GM21576 (cell line): ENCODE results near the gene SHC3.

ENCODE experiments used
- ATAC-seq: cut with Tn5 transposase; IDR thresholded peaks from one replicate; pipeline ENCODE4 v1.9.1; 2021; ENCODE audit warnings: mild to moderate bottlenecking, moderate library complexity; ENCODE audit not compliant: unreplicated experiment

SHC3 gene

DNA sequence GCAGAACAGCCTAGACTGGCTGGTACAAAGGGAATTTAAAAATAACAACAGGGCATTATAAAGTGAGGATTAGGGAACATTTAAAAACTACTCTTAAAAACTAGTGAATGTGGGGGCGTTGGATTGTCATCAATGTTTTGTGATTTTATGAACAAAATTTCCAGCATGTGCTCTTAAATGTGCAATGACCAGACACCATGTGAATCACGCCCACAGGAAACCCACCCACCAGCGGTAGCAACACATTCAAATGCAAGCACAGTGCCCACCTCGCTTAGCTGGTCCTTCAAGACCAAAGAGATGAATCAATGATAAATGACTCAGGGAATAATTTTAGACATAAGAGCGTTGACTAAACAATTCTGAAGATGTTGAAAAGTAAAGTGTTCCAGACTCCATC lies 146.4 kb downstream of the SHC3 start:
- no peak for ATAC-seq

DNA sequence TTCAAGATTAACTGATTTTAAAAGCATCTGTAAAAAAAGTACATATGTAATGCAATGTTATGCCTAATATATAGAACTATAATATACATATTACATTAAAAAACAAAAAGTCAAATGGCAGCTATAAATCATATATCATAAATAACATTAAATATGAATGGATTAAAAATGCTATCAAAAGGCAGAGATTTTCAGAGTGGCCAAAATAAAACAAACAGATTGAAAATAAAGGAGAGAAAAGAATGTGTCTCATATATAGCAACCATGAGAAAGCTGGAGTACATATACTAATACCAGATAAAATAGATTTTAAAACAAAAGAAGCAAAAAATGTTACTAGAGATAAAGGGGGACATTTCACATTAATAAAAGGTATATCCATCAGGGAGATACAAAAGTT lies 148.8 kb downstream of the SHC3 start:
- ATAC-seq: no peak

DNA sequence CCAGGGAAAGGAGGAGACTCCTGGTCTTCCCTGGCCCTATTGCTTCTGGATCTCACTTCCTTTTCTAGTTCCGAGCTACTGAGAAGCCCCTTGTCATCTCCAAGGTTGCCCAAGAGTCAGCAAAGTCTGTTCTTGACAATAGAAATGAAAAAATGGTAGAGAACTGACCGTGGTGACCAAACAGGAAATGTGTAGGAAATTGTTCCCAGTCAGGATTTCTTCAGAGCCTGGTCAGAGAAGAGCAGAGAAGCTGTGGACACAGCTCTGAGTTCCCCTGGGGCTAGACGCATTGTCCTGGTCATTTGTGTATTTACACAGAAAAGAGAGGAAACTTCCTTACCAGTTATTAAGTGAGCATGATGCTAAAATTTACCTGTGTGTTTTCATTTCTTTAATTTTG lies 151.7 kb downstream of the SHC3 start:
- ATAC-seq: no peak

DNA sequence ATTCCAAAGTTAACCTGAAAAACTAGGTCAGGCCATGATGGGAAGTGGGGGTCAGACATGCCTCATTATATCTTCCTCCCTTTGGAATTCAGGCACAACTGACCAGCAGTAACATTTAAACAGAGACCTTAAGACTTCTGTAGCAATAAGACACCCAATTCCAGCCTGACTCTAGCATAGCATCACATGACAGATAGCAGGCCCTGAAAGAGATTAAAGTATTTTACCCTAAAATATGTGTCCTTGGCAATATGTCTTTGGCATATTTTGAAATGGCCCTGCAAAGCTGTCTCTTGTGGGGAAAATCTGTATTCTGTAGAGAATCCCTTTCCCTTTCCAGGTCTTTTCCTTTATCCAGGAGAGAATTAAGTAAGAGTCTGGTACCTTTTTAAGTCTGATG lies 153.1 kb downstream of the SHC3 start:
- ATAC-seq: no peak

DNA sequence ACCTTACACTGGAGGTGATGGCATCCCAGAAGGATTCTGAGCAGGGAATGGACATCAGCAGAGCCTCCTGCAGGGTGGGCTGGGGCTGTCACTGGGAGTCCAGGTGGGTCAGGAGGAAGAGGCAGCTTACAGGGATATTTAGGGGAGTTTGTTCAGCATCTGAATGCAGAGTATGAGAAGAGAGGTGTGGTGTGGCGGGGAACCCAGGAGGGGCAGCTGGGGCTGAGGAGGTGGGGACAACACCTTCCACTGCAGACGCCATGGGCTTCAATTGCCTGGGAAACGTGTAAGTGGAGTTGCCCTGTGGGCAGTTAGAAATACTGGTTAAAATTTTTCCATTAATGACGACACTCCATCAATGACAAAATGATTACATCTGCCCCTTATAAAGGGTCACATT lies 153.9 kb downstream of the SHC3 start:
- ATAC-seq: no peak

DNA sequence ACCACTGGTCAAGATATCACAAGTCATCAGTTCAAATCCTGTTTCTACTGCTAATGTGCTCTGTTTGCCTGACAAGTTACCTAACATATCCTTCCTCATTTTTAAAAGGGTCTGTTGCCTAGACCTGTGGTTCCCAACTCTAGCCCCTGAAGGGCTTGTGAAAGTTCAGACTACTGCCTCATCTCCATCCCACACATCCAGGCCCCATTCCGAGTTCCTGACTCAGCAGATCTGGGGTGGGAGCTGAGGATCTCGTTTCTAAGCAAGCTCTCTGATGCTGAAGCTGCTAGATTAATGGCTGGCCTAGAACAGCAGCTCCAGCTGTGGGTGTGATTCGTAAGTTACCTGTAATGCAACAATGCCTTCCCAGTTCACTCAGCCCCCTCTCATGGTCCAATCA lies 154.9 kb downstream of the SHC3 start:
- ATAC-seq: no peak

DNA sequence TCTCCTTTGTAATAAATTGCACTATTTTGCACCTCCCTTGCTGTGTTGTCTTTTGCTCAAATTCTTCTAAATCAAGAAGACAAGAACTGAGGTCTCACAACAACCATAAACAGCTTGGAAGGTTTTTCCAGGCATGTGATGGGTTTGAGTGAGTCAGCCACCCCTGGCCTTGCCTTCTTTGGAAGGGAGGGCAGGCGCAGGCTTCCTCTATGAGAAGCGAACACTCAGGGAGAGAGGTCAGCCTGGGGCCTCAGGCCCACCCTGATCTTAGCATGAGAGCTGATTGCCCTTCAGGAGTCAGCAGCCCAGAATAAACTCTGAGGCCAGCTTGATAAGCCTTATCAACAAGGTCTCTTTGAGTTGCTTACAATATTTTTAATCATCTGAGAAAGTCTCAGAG lies 155.7 kb downstream of the SHC3 start:
- no peak for ATAC-seq

DNA sequence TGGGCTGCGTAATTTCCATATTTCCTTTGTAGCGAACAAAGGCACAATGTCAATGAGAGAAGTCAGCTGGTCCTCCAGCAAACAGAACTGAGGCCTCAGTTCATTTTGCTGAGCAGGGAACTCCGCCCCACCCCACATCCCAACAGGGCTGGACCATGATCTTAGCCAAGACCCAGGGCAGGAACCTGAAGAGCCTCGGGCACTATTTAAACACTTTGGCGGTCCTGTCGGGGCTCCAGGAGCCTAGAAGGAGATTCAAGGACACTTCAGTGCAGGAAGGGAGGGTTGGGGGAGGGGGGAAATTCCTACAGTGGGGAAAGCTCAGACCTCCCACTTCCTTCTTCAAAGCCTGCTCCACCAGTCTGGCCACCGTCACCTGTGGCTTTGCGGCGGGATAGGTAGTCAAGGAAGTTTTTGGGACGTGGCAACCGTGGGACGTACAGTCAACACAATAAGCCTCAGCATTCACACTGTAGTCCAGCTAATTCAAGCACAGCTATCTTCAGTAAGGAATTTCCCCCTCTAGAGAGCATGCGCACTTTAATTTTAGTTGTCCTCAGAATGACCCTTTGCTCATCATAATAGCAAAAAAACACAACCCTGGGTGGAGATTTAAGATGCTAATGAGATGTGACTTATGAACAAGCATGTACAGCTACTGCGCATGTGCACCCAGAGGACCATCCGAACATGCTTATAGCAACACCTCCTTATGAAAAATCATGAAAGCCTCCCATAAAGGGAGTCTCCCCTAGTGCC lies 156.4 kb downstream of the SHC3 start:
- ATAC-seq: no peak

DNA sequence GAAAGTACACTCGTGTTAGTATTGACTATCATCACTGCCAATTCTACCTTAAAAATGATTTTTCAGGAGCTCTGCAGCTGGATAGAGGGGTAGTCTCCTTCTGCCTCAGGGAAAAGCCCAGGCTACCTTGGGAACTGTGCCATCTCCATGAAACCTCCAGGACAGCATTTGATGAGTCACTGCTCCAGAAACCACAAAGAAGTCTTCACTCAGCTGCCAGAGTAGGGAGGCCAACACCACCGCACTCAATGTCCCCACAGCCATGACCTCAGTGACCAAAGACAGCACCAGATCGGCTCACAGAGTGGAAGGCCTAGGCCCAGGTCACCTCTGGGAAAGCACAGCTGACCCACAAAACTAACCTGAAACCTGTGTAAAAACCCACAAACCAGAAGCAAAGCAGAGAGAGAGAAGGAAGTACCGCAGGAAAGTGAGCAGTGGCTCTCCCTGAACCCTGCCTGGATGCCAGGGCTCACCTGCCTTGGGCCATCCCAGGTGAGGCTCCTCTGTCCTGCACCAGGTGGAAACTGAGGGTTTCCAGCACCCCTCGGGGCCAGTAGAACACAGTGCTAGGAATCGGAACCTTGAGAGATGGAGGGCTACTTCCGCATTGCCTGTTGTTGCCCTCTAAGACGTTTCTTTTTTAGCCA lies 157.3 kb downstream of the SHC3 start:
- ATAC-seq: no peak

DNA sequence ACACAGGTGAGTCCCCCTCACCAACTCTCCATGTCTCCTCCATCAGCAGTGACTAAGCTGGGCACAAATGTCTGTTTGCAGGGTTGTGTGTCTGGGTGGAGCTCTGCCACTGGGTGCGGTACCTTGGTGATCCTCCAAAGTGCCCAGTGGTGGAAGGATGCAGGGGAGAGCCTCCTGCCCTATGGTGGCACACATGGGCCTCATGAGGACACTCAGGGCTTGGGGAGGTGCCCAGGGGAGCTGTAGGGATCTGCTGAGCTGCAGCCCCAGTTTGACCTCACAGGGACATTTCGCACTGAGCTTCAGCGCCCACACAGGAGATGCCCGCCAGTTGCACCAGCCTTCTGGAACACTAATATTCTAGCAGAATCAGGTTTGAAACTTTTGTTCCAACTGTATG lies 157.9 kb downstream of the SHC3 start:
- ATAC-seq: no peak

DNA sequence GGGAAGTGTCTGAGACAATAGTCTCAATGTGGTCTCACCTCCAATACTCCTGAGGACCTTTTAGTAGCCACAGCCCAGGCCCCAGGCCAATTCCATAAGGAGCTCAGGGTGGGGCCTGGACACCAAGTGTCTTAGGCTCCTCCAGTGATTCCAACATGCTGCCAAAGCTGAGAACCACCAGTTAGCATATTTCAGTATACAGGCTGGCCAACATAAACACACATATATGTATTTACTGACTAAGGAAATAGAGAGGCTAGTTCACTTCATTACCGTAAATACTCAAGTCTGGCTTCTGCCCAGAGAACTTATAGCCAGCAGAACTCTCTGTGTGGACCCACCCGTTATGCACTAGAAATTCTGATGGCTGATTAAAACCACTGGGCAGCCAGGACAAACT lies 163.3 kb downstream of the SHC3 start:
- no peak for ATAC-seq

DNA sequence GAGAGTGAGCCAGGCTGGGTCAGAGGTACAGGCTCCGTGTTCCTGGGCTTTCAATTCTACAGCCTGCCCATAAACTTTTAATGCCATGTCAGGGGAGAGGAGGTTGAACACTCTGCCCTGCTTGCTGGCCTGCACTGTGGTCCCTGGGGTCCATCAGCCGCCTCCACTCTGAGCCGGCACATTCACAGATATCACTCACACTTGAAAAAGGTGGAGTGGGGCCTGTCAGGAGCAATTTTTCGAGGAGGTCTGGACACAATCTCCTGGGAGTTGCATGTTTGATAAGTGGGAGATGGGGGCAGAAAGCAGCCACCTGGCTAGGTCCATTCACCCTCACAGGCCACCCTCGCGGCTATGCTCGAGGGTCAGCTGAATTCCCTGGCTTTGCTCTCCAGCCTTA lies 164.5 kb downstream of the SHC3 start:
- ATAC-seq: no peak

DNA sequence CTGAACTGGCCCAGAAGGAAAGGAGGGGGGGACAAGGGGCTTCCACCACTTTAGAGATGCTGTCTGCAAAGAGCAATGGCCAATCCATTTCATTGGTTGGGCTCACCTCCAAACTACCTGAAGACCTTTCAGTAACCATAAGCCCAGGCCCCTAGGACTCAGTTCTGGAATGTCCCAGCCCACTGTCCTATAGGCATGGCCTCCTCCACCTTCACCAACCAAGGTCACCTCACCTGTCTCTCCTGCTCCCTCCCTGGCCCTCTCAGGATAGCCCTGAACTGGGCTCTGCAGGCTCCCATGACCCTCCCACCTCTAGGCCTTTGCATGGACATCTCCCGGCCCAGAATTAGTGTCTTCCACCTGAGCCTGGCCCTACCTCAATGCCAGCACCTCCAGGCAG lies 165.0 kb downstream of the SHC3 start:
- ATAC-seq: no peak

DNA sequence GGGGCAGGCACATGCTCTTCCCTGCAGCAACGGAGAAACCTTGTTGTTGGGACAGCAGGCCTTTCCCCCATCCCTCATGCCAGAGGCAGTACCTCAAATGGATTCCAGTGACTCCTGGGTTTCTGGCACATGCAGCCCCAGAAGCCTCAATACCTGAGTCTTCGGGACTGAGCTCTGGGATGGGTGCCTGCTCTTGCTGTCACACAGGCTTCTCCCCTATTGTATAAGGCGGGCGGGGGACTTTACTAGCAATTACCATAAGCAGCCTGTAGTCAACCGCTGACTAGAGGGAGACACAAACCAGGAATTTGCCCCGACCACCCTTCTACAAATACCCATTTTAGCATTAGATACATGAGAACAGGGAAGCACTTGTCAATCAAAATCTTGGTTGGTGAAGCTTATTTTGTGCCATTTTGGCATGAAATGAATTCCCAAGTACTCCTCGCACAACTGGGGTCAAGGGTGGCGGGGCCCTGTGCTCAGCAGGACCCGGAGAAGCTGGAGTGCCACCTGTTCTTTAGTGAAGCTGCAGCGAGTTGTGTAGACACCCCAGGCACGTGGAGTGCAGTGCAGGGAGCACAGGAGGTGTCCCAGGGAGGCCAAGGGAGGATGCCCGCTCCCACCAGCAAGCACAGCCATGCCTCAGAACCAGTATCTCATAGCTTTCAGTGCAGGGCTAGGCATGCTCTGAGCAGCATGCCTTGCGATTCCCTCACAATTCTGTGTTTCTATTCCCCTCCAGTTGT lies 166.2 kb downstream of the SHC3 start:
- ATAC-seq: no peak

DNA sequence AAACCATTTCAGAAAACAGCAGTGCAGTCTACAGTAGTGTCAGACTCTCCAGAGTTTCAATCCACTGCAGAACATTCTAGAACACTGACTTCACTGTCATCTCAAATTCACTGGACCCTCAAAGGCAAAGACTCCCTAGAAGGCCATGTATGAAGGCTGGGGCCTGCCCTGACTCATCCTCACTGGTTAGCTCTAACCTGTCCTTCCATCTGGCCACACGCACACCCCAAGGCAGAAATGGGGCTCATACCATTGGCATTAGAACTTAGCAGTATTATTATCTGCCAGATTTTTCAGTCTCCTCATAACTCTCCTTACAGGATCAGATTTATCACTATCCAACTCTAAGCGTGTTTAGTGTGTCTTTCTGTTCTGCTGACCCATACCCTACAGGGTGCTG lies 166.9 kb downstream of the SHC3 start:
- ATAC-seq: no peak

DNA sequence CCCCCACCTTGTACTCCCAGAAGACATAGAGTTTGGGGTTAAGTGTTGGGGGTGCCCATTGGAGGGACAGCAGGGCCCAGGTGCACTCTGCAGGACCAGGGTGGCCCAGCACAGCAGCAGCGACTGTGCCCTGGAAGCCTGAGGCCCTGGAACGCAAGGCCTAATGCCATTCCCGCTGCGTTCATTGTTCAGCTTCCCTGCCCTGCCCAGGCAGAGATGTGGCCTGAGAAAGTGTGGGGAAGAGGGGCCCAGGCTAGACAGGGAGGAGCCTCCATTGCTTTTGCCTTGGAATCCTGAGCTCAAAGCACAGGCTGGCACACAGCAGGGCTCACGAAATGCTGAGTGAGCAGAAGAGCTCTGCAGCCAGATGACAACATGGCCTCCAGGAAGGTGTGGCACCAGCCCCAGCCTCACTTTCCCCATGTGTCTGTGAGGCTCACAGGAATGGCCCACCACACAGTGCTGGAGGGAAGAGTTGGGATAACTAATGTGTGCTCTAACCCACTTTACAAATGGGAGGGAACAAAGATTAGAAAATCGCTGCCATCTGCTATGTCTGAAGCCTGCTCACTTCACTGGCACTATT lies 168.0 kb downstream of the SHC3 start:
- no peak for ATAC-seq

DNA sequence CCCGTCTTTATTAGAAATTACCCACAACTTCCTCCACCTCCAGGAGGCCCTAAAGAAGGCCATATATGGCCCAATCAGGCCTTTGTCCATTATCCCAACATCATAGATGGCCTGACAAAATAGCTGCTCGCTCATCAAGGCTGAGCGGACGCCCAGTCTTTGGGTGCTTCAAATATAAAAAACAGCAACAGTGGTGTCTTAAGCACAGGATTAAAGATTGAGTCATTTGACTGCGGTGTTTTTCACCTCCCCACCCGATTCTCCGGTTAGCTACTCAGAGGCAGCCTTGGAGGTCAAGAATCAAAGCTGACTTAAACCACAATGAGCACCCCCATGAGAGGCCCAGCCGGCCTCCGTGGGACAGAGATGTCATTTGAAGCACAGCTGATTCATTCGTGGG lies 168.6 kb downstream of the SHC3 start:
- ATAC-seq: no peak

DNA sequence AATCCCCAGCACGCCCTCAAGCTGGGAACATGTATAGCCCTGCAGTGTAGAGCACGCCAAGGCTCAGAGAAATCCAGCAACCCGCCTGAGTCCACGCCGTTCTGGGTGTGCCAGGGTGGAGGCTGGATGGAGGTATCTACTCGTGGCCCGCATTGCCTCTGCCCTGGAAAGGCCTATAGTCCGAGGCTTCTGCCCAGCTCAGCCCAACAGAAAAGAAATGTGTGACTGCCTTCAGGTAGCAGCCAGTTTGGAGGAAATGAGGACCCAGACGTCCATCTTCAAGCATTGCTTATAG lies 169.1 kb downstream of the SHC3 start:
- no peak for ATAC-seq

DNA sequence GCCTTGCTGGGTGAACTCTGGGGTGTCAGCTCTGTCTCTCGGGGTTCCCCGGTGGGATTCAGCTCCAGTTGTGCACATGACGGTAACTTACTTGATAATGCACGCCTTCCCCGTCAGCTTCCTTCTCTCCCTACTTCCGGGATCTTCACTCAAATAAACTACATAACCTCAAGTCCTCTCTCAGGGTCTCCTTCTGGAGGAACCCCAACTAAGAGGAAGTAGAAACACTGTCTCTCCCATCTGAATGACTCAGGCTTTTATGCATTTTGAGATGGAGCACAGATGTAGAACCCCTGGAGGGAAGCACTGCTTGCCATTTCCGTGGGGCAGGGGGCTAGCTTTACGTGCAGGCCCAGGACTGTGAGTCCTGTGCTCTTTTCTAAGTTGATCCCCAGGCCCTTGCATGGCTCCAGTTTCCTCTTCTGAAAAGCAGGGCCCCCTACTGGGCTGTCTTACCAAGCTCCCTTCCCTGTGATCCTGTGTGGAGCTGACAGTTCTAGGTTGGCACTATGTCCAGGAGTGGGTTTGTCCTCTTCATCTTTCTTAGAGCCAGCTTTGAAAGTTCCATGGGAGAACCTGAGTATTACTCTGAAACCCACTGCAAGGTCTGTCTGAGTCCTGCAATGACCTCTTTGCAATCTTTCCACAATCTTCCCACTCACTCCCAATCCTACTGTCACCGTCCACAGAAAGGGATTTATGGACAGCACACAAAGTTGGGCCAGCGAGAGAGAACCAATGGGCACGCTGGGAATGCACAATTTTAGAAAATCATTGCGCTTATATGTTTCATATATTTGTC lies 169.7 kb downstream of the SHC3 start:
- ATAC-seq: no peak

DNA sequence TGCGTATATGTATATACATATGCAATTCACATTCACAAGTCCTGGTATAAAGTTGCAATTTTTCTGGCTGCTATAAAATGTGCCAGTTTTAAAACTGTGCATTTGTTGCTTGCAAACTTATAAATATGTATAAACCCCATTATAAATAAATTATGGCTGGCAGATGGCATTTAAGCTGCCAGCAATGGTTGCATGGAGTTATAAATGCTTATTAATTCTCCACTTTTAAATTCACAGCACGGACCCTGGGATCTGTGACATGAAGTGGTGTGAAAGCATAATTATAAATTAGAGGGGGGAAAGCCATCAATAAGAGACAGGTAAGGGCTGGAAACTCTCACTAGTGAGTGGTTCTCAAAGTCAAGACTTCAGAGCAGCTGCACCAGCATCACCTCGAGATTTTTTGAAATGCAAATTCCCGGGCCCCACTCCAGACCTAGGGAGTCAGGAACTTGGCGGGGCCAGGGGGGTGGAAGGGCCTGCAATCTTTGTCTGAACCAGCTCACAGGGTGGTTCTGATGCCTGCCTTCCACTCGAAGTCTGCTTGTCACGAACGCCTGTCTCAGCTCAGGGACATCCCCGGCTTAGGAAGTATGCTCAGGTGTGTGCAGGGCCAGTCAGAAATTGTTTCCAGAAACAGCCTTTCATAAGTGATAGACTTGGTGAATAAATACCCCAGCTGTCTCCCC lies 170.4 kb downstream of the SHC3 start:
- no peak for ATAC-seq
